Measurements from ENCODE around the gene IMPG2. TPM values are rescaled to one million over a fixed set of nuclear protein-coding genes. Genes with fewer than 3 reads are reported as not detected.

IMPG2 gene
- total and polyA plus RNA-seq, 2 donors (not counting 1 experiment from before 2014, with no cell fraction given), result 0.21 to 0.44 TPM

GRCh38 chr3:101184111-101184510, 136.3 kb downstream of the IMPG2 start:
- no peak overlapping the region for H3K4me2 ChIP-seq (replicated peaks; ENCODE audit: low read depth, low read length, poor library complexity, severe bottlenecking)
- CTCF ChIA-PET, result no interaction called here
- Mint-ChIP-seq H3K27me3 (peaks cover 8% of the 10 kb centered on the region), H3K27ac (no peak overlapping the region), H3K4me1 (no peaks in the 10 kb centered on the region), H3K4me3 (no peak overlapping the region), H3K9me3 (ENCODE audit: insufficient read depth) (no peaks in the 10 kb centered on the region)
- no peak overlapping the region for H3K9ac ChIP-seq (ENCODE audit: low read length)
- DNase-seq (no peak), ATAC-seq (ENCODE audit: low read depth) (no peak)
- no peaks in the 10 kb centered on the region for H3K36me3 ChIP-seq (replicated peaks in 1 of 2; ENCODE audit: control extremely low read depth in 1 of 2, control insufficient read depth in 1 of 2, extremely low read depth in 1 of 2, insufficient read depth in 2 of 2, low read length in 1 of 2)
- no peak overlapping the region for H2AFZ ChIP-seq (ENCODE audit: insufficient read depth, low read depth, low read length, poor library complexity, severe bottlenecking)
- H3K4me1 ChIP-seq (ENCODE audit: control insufficient read depth in 2 of 2, insufficient read depth in 2 of 2, low read length in 2 of 2), result no peaks in the 10 kb centered on the region
- intact Hi-C loops (cut with micrococcal nuclease), result no loop called here
- no peak overlapping the region for H3K27ac ChIP-seq (ENCODE audit: low read length in 2 of 2)
- H4K20me1 ChIP-seq (ENCODE audit: control insufficient read depth, insufficient read depth, low read length, poor library complexity, severe bottlenecking), result no peaks in the 10 kb centered on the region
- no peaks in the 10 kb centered on the region for H3K79me2 ChIP-seq (ENCODE audit: control insufficient read depth, insufficient read depth, low read length)
- H3K27me3 ChIP-seq (replicated peaks in 1 of 4; ENCODE audit: control extremely low read depth in 1 of 4, control insufficient read depth in 3 of 4, insufficient read depth in 4 of 4, low read length in 3 of 4), result no peaks in the 10 kb centered on the region
- no peak overlapping the region for H3K4me3 ChIP-seq (ENCODE audit: control extremely low read depth in 1 of 5, extremely low read depth in 1 of 5, insufficient read depth in 1 of 5, low read depth in 2 of 5, low read length in 4 of 5)
- H3K9me3 ChIP-seq (ENCODE audit: control extremely low read depth in 1 of 3, control insufficient read depth in 2 of 3, insufficient read depth in 1 of 3, low read length in 2 of 3), result no peaks in the 10 kb centered on the region
- POLR2A ChIA-PET, result no interaction called here
- TF ChIP-seq CTCF (IDR thresholded peaks at IDR 0.05) (no peak), EZH2 (IDR thresholded peaks at IDR 0.05; ENCODE audit: borderline replicate concordance, insufficient read depth, low read depth, low read length, poor library complexity, severe bottlenecking) (no peak)

- intact Hi-C loops (cut with micrococcal nuclease), result no loop called here
- DNase-seq (no peak), ATAC-seq (ENCODE audit: low read depth) (no peak)
- no peaks in the 10 kb centered on the region for H3K4me1 Mint-ChIP-seq
- Histone ChIP-seq H3K4me1 (ENCODE audit: control insufficient read depth in 2 of 2, insufficient read depth in 2 of 2, low read length in 2 of 2) (no peaks in the 10 kb centered on the region), H3K4me2 (replicated peaks; ENCODE audit: low read depth, low read length, poor library complexity, severe bottlenecking) (no peak overlapping the region), H3K79me2 (ENCODE audit: control insufficient read depth, insufficient read depth, low read length) (no peaks in the 10 kb centered on the region), H3K4me3 (ENCODE audit: control extremely low read depth in 1 of 5, extremely low read depth in 1 of 5, insufficient read depth in 1 of 5, low read depth in 2 of 5, low read length in 4 of 5) (no peak overlapping the region), H2AFZ (ENCODE audit: insufficient read depth, low read depth, low read length, poor library complexity, severe bottlenecking) (no peak overlapping the region), H3K27me3 (replicated peaks in 1 of 4; ENCODE audit: control extremely low read depth in 1 of 4, control insufficient read depth in 3 of 4, insufficient read depth in 4 of 4, low read length in 3 of 4) (no peaks in the 10 kb centered on the region), H4K20me1 (ENCODE audit: control insufficient read depth, insufficient read depth, low read length, poor library complexity, severe bottlenecking) (no peaks in the 10 kb centered on the region), H3K36me3 (replicated peaks in 1 of 2; ENCODE audit: control extremely low read depth in 1 of 2, control insufficient read depth in 1 of 2, extremely low read depth in 1 of 2, insufficient read depth in 2 of 2, low read length in 1 of 2) (no peaks in the 10 kb centered on the region), H3K9ac (ENCODE audit: low read length) (no peak overlapping the region), H3K9me3 (ENCODE audit: control extremely low read depth in 1 of 3, control insufficient read depth in 2 of 3, insufficient read depth in 1 of 3, low read length in 2 of 3) (no peaks in the 10 kb centered on the region), H3K27ac (ENCODE audit: low read length in 2 of 2) (no peak overlapping the region)
- WGBS (ENCODE audit: insufficient coverage), result 100% methylated on average over 1 of the region's 5 CpGs
- ChIA-PET POLR2A (no interaction called here), CTCF (no interaction called here)
- no peaks in the 10 kb centered on the region for H3K9me3 Mint-ChIP-seq (ENCODE audit: insufficient read depth)
- peaks cover 3% of the 10 kb centered on the region for H3K27me3 Mint-ChIP-seq
- no peak overlapping the region for H3K27ac Mint-ChIP-seq
- TF ChIP-seq CTCF (IDR thresholded peaks at IDR 0.05), result no peak
- no peak for TF ChIP-seq EZH2 (IDR thresholded peaks at IDR 0.05; ENCODE audit: borderline replicate concordance, insufficient read depth, low read depth, low read length, poor library complexity, severe bottlenecking)
- H3K4me3 Mint-ChIP-seq, result no peak overlapping the region
These were observed 137.2 kb downstream of the IMPG2 start for GRCh38 chr3:101183151-101183550.
